ENCODE results near the gene CGB3.
A peak's percentile ranks its signal among the peaks of the same experiment; 100 is the strongest.

CGB3 gene

DNA sequence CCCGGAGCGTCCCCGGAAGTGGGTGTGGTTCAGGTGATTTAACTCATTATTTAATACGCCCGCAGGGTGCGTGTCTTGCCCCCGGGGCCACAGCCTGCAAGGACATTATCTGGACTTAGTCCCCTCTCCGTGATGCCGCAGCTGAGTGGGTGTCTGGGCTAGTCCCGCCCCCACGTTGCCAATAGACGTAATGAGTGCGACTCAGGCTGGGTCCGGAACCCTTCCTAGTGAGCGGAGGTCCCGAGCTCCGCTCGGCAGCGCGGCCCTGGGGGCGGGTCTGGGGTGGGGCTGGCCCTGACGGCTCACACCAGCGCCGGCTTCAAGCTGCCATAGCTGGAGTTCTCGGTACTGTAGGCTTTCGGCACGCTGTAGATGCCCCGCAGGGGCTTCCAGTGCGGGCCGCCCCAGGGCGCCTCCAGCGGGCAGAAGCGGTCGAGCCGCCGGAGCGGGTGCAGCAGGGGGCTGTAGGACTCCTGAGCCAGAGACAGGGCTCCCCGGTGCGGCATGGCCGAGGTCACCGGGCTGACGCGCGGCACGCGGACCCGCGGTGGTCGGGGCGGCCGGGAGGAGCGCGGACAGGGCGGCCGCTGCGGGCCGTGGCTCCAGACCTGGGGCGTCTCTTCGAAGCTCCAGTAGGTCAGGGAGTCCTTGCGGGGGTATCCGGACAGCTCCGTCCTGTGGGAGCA, 6.3 kb downstream of the CGB3 start:
- TF ChIP-seq ZFX (IDR thresholded peaks at IDR 0.05), result no peak
- TF ChIP-seq, protein P1, sequence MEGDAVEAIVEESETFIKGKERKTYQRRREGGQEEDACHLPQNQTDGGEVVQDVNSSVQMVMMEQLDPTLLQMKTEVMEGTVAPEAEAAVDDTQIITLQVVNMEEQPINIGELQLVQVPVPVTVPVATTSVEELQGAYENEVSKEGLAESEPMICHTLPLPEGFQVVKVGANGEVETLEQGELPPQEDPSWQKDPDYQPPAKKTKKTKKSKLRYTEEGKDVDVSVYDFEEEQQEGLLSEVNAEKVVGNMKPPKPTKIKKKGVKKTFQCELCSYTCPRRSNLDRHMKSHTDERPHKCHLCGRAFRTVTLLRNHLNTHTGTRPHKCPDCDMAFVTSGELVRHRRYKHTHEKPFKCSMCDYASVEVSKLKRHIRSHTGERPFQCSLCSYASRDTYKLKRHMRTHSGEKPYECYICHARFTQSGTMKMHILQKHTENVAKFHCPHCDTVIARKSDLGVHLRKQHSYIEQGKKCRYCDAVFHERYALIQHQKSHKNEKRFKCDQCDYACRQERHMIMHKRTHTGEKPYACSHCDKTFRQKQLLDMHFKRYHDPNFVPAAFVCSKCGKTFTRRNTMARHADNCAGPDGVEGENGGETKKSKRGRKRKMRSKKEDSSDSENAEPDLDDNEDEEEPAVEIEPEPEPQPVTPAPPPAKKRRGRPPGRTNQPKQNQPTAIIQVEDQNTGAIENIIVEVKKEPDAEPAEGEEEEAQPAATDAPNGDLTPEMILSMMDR (conservative IDR thresholded peaks at IDR 0.05), result peak; percentile 52
- no peak overlapping the region for H3K27ac ChIP-seq

DNA sequence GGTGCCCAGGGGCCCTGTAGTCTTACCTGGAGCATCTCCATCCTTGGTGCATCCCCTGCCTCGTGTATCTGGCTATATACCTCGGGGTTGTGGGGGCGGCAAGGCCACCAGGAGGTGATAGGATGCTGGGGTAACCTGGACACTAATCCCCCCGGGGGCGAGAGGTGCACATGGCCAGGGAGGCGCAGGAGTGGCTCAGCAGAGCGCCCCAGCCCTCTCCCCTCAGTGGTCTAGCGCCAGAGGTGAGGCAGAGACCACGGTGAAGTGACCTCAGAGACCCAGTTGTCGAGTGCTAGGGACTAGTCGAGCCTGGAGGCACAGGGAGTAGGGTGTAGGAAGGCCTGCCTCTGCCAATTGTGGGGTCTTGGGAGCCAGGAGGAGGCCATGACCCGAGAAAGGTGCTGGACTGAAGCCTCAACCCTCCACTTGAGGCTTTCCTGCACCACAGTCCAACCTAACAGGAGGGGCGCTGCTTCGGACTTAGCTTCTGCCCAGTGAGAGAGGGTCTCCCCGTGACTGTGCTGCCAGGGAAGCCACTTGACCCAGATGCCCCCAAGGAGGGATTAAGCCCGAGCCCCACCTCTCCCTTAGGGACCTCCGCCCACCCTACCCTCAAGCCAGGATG, 7.0 kb downstream of the CGB3 start, which contains the start of gene LHB:
TSS of gene LHB (minus strand) at position 51 of the 625 bp plus-strand sequence. CDS start at position 41, 10 bp downstream.
- TF ChIP-seq, protein P1 (conservative IDR thresholded peaks at IDR 0.05), result no peak
- no peak for TF ChIP-seq ZFX (IDR thresholded peaks at IDR 0.05)

DNA sequence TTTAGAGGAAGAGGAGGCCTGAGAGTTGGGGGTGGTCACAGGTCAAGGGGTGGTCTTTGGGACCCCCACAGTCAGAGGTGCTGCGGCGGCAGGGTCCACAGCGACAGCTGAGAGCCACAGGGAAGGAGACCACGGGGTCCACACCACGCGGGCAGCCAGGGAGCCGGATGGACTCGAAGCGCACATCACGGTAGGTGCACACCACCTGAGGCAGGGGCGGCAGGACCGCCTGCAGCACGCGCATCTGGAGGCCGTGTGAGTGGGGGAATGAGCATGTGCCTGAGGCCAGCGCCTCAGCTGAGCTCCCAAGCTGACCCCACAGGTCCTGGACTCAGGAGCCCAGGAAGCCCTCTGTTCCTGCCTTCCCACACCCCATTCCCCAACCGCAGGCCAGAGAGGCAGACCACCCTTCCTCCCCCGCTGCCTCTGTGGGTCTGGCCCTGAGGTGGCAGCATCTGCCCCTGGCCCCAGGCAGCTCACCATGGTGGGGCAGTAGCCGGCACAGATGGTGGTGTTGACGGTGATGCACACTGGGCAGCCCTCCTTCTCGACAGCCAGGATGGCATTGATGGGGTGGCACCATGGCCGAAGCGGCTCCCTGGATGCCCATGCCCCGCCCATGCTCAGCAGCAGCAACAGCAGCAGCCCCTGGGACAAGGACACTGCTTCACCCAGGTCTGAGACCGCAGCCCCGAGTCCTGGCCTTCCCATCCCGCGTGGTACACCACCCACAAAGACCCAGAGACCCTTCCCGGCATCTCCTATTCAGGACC, 7.9 kb downstream of the CGB3 start:
- TF ChIP-seq, protein P1 (conservative IDR thresholded peaks at IDR 0.05), result no peak
- no peak for TF ChIP-seq ZFX (IDR thresholded peaks at IDR 0.05)
- no peak overlapping the region for H3K27ac ChIP-seq

More for the DNA sequence above, 7.0 kb downstream of the CGB3 start, which contains the start of gene LHB:
- H3K27ac ChIP-seq, result no peak within 1 kb of the TSS

DNA sequence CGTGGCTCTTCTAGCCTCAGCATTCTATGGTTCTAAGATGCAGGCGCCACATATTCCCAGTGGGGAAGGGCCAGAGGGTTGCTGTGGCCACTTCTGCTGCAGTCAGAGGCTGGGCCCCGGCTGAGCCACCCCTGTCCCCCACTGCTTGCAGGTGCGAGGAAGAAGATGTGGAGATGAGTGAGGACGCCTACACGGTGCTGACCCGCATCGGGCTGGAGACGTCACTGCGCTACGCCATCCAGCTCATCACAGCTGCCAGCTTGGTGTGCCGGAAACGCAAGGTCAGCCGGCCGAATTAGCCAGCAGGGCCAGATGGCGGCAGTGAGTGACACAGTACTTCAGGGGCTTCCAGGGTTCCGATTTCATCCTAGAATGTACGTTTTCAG, 9.3 kb downstream of the CGB3 start:
- no peak overlapping the region for H3K27ac ChIP-seq
- no peak for TF ChIP-seq ZFX (IDR thresholded peaks at IDR 0.05)
- TF ChIP-seq, protein P1 (conservative IDR thresholded peaks at IDR 0.05), result no peak

DNA sequence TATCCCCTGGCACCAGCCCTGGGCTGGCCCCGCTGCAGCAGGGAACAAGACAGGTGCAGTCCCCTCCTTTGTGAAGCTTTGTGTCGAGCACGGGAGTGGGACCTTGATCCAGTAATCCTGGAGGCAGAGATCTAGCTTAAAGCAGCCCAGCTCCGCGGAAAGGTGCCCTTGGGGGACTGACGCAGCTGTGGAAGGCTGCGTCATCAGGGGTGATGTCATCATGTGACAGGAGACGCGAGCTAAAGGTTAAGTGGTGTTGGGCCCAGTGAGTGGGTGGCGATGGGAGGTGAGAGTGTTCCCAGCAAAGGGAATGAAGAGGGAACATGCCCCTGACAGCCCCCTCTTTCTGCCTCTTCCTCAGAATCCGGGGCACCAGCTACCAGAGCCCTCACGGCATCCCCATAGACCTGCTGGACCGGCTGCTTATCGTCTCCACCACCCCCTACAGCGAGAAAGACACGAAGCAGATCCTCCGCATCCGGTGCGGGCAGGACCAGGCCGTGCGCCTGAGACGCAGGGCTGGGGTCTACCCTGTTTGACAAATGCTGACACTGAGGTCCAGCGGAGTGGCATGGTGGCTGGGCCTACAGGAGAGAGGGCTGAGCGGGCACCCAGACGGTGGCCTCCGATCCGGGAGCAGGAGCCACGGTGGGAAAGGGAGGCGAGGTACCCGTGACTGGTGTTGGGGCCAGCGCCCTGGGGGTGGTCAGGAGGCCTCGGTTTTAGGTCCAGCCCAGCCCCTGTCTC, 9.8 kb downstream of the CGB3 start:
- no peak for TF ChIP-seq ZFX (IDR thresholded peaks at IDR 0.05)
- TF ChIP-seq, protein P1 (conservative IDR thresholded peaks at IDR 0.05), result no peak

DNA sequence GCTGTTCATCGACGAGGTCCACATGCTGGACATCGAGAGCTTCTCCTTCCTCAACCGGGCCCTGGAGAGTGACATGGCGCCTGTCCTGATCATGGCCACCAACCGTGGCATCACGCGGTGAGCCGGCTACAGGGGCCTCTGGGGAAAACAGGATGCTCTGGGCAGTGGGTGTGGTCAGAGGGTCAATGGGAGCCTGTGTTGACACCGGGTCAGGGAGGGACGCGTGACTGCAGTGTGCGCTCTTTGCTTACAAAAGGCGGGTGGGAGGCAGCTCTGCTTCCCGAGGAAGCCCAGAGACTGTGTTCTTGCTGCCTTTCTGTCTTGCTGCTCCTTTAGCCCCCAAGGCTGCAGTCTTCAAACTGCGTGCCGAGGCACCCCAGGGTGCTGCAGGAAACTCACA, 12.9 kb downstream of the CGB3 start:
- no peak for TF ChIP-seq ZFX (IDR thresholded peaks at IDR 0.05)
- TF ChIP-seq, protein P1 (conservative IDR thresholded peaks at IDR 0.05), result no peak
- no peak overlapping the region for H3K27ac ChIP-seq

More for the DNA sequence above, 9.8 kb downstream of the CGB3 start:
- no peak overlapping the region for H3K27ac ChIP-seq
